Smooth muscle cell (in vitro differentiated cells): ENCODE results near the gene MYRIP. TPM values are rescaled to one million over a fixed set of nuclear protein-coding genes. Genes with fewer than 3 reads are reported as not detected.

Experiments used
- DNase-seq: peaks from one replicate; lab custom pipeline; 2025; ENCODE audit not compliant: unreplicated experiment; lab: John Stamatoyannopoulos, UW
- H2AFZ ChIP-seq: fragments of 200-600 bp; sonication (generic); 2 replicates; pipeline ENCODE4 v1.6.0; 2016; ENCODE audit warnings: antibody characterized with exemption, low read depth, mild to moderate bottlenecking
- H3F3A ChIP-seq: fragments of 200-600 bp; sonication (generic); 2 replicates; pipeline ENCODE4 v1.6.0; 2017; ENCODE audit warnings: antibody characterized with exemption, low read depth
- H3K27ac ChIP-seq: fragments of 200-600 bp; sonication (generic); 2 replicates; pipeline ENCODE4 v1.5.1; 2016; ENCODE audit warnings: low read depth, mild to moderate bottlenecking
- H3K27me3 ChIP-seq: fragments of 200-600 bp; sonication (generic); 2 replicates; pipeline ENCODE4 v1.6.1; 2016; ENCODE audit warnings: low read depth, mild to moderate bottlenecking
- H3K36me3 ChIP-seq: fragments of 200-600 bp; sonication (generic); 2 replicates; pipeline ENCODE4 v1.5.1; 2016; ENCODE audit warnings: low read depth
- H3K4me1 ChIP-seq: fragments of 200-600 bp; sonication (generic); 2 replicates; pipeline ENCODE4 v1.5.1; 2016; ENCODE audit warnings: low read depth
- H3K4me2 ChIP-seq: fragments of 200-600 bp; sonication (generic); 2 replicates; pipeline ENCODE4 v1.6.0; 2016; ENCODE audit warnings: mild to moderate bottlenecking
- H3K4me3 ChIP-seq: fragments of 200-600 bp; sonication (generic); 2 replicates; pipeline ENCODE4 v1.5.1; 2016; ENCODE audit warnings: mild to moderate bottlenecking
- H3K79me2 ChIP-seq: fragments of 200-600 bp; sonication (generic); 2 replicates; pipeline ENCODE4 v1.6.0; 2016; ENCODE audit warnings: low read depth, mild to moderate bottlenecking
- H3K9ac ChIP-seq: fragments of 200-600 bp; sonication (generic); 2 replicates; pipeline ENCODE4 v1.6.0; 2016; ENCODE audit warnings: low read depth
- H3K9me3 ChIP-seq: fragments of 200-600 bp; sonication (generic); replicated peaks from 2 replicates; pipeline ENCODE4 v1.5.1; 2016; ENCODE audit warnings: low read depth
- H4K20me1 ChIP-seq: fragments of 200-600 bp; sonication (generic); 2 replicates; pipeline ENCODE4 v1.6.0; 2016; ENCODE audit warnings: low read depth
- CTCF ChIP-seq: fragments of 200-600 bp; sonication (generic); IDR thresholded peaks from 2 replicates; pipeline ENCODE4 v1.5.1; 2017; ENCODE audit warnings: borderline replicate concordance, mild to moderate bottlenecking, antibody characterized with exemption; ENCODE audit not compliant: insufficient read depth, poor library complexity, severe bottlenecking
- WGBS: methylation state at CpG from one replicate; pipeline ENCODE4 v1.1.7; 2016; ENCODE audit warnings: low lambda C conversion rate; 5-methylcytosine and 5-hydroxymethylcytosine counted together
- polyA plus RNA-seq: library from polyadenylated mRNA; unstranded; fragments of >200 nt; fragmentation: Nextera tagmentation; extraction: Ambion mirVana; gene quantifications from 2 replicates; pipeline ENCODE4 v1.2.1, GENCODE V29; 2016
- total RNA-seq: library from RNA; depleted of rRNA; stranded (reverse); fragments of >200 nt; gene quantifications from 2 replicates; pipeline ENCODE4 v1.2.3, GENCODE V29; 2014

MYRIP gene
- total and polyA plus RNA-seq, 2 experiments from 2014 or later = not detected

GRCh38 chr3:39783680-39784079 lies 25.7 kb upstream of the MYRIP start:
- H2AFZ ChIP-seq = no peak overlapping the region
- H3K27ac ChIP-seq = no peak overlapping the region
- H3F3A ChIP-seq = no peaks in the 10 kb centered on the region
- H3K36me3 ChIP-seq = no peaks in the 10 kb centered on the region
- H4K20me1 ChIP-seq = no peaks in the 10 kb centered on the region
- DNase-seq = no peak
- TF ChIP-seq CTCF = no peak
- no peak overlapping the region for H3K4me3 ChIP-seq
- H3K4me1 ChIP-seq = no peaks in the 10 kb centered on the region
- no peak overlapping the region for H3K9ac ChIP-seq
- H3K27me3 ChIP-seq = peaks cover 32% of the 10 kb centered on the region
- H3K4me2 ChIP-seq = no peak overlapping the region
- H3K79me2 ChIP-seq = no peaks in the 10 kb centered on the region
- WGBS = 77% methylated on average over 4 of the region's 4 CpGs
- H3K9me3 ChIP-seq = no peaks in the 10 kb centered on the region

DNA sequence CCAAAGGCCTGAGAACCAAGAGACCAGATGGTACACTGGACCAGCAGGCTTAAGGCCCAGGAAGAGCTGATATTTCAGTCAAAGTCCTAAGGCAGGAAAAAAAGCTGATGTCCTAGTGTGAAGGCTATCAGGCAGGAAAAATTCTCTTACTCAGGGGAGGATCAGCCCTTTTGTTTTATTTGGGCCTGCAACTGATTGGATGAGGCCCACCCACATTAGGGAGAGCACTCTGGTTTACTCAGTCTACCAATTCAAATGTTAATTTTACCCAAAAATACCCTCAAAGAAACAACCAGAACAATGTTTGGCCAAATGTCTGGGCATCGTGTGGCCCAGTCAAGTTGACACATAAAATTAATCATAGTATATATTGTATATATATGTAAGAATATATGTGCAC lies 24.5 kb upstream of the MYRIP start:
- H3F3A ChIP-seq = no peaks in the 10 kb centered on the region
- no peak overlapping the region for H3K27ac ChIP-seq
- H3K9me3 ChIP-seq = no peaks in the 10 kb centered on the region
- H2AFZ ChIP-seq = no peak overlapping the region
- H3K9ac ChIP-seq = no peak overlapping the region
- TF ChIP-seq CTCF = no peak
- H4K20me1 ChIP-seq = no peaks in the 10 kb centered on the region
- no peaks in the 10 kb centered on the region for H3K79me2 ChIP-seq
- H3K4me3 ChIP-seq = no peak overlapping the region
- H3K4me2 ChIP-seq = no peak overlapping the region
- 78% methylated on average over 1 of the region's 1 CpG for WGBS
- DNase-seq = no peak
- H3K36me3 ChIP-seq = no peaks in the 10 kb centered on the region
- peaks cover 32% of the 10 kb centered on the region for H3K27me3 ChIP-seq
- H3K4me1 ChIP-seq = no peaks in the 10 kb centered on the region

DNA sequence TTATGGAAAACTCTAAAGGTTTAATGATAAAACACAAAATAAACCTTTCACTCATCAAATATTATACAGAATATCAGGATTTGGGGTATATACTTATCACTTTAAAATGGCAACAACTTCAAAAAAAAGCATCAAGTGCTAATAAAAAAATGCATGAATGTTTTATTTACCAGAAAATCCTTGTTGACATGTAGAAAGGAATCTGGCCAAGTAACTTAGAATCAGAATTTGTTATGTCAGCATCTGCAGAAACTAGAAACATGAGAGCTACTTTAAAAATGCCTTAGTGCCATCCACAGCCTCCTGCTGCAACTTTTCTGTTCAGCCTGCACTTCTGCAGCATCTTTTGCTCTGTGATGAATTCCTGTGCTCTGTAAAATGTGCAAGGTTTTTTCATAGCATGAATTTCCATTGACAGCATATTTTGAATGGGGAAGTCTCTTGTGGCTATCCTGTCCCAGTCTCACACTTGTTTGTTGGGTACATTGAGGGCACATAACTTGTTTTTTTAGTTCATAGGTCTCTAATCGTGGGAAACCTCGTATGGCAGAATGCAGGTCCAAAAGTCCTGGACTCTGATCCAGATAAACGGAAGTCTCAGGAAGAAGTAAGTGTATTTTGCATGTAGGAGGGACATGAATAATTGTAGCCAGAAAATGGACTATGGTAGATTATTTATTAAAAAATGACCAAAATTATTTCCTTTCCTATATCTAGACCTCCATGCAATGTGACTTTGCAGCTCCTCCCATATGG lies 21.1 kb upstream of the MYRIP start:
- H3K27me3 ChIP-seq = peaks cover 29% of the 10 kb centered on the region
- no peak overlapping the region for H2AFZ ChIP-seq
- no peaks in the 10 kb centered on the region for H3F3A ChIP-seq
- TF ChIP-seq CTCF = no peak
- no peak overlapping the region for H3K9ac ChIP-seq
- H3K4me1 ChIP-seq = no peaks in the 10 kb centered on the region
- H3K4me3 ChIP-seq = no peak overlapping the region
- WGBS = 84% methylated on average over 3 of the region's 3 CpGs
- H3K36me3 ChIP-seq = no peaks in the 10 kb centered on the region
- no peaks in the 10 kb centered on the region for H4K20me1 ChIP-seq
- no peaks in the 10 kb centered on the region for H3K9me3 ChIP-seq
- H3K27ac ChIP-seq = no peak overlapping the region
- no peaks in the 10 kb centered on the region for H3K79me2 ChIP-seq
- DNase-seq = no peak
- H3K4me2 ChIP-seq = no peak overlapping the region

- Histone ChIP-seq H3K4me1 (no peaks in the 10 kb centered on the region), H4K20me1 (no peaks in the 10 kb centered on the region), H2AFZ (no peak overlapping the region), H3F3A (no peaks in the 10 kb centered on the region), H3K79me2 (no peaks in the 10 kb centered on the region), H3K27ac (no peak overlapping the region), H3K4me2 (no peak overlapping the region), H3K36me3 (no peaks in the 10 kb centered on the region), H3K9ac (no peak overlapping the region), H3K27me3 (peaks cover 28% of the 10 kb centered on the region), H3K4me3 (no peak overlapping the region), H3K9me3 (no peaks in the 10 kb centered on the region)
- TF ChIP-seq CTCF = no peak
- WGBS = 94% methylated on average over 3 of the region's 3 CpGs
- no peak for DNase-seq
Measured at GRCh38 chr3:39791603-39792002, 17.8 kb upstream of the MYRIP start.
